GM19438 (cell line): ENCODE measurements around the gene CDIP1.

Source experiments
- ATAC-seq: cut with Tn5 transposase; IDR thresholded peaks from one replicate; pipeline ENCODE4 v1.9.1; 2021; ENCODE audit warnings: low read depth; ENCODE audit not compliant: unreplicated experiment

CDIP1 gene

DNA sequence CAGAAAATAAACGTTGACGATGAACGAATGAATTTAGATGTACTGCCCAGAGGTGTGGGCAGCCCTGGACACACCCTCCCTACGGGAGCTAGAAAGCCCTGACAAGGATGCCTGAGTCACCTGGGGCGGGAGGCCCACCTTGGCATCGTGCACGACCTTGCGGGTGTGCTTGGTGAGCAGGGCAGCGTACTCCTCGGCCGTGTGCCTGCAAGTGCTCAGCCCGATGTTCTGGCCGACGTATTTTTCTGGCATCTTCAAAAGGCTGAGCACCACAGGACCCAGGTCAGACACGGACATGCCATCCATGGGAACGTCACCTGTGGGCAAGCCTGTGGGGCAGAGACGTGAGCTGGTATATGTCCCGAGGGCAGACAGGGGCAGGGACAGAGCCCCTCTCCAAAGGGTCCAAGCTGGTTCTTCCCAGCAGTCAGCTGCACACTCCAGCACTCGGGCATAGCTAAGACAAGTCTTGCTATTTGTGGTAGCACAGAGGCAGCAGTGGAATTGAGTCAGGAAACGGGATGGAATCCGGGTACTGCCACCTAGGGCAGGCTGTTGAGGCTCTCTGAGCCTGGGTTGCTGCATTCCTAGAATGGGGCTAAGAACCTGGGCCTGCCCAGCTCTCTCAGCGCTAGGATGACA is 74.9 kb downstream of the CDIP1 start:
- no peak for ATAC-seq

DNA sequence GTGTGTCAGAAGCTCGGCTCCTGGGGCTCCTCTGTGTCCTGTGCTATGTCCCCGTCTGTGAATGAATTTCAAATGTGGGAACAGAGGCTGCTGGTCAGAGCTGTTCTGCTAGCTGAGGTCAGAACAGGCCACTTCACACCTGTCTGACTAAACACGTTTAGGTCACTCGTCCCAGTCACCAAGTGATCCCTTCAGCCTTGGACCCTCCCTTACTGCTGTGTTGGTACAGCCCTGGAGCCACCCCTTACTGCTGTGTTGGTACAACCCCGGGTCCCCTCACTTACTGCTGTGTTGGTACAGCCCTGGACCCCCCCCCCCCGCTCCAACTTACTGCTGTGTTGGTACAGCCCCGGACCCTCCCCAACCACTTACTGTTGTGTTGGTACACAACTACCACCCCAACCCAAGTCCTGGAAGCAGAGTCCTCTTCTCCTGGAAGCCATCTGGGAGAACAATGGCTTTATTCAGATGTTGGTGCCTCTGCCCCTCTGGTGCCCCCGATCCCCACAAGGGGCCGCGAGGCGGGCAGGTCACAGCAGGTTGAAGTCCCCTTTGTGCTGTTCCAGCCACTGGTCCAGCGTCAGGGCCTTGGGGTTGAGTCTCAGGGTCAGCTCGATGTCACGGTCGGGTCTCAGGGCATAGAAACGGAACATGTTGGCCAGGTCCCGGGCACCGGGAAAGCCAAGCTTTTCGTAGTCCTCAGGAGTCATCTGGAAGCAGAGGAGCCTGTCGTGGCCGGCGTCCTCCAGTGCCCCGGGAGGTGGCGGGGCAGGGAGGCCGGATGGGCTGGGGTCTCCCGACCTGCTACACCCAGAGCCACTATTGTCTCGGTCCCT is 77.1 kb downstream of the CDIP1 start:
- no peak for ATAC-seq

DNA sequence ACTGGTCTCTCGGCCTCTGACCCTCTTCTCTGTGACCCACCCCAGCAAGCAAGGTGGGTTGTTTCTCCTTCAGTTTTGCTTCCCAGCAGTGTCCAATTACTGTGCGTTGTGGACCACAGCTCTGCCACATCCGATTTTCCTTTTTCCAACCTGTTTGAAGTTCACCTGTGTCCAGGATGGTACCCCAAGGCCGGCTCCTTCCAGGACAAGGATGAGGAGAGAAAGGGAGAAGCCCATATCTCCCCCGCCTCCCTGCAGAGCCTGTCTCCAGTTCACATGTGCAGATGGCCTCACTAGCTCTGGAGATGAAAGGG is 77.7 kb downstream of the CDIP1 start:
- no peak for ATAC-seq
